ENCODE measurements around the gene TPT1.

- no peak for TF ChIP-seq CTCF (IDR thresholded peaks at IDR 0.05)
- TF ChIP-seq JUNB (IDR thresholded peaks at IDR 0.05) = no peak
- no peak for TF ChIP-seq FOSL2 (IDR thresholded peaks at IDR 0.05)
- TF ChIP-seq FOSL2 (CRISPR knock-in tag; IDR thresholded peaks at IDR 0.05) = no peak
Observed at GRCh38 chr13:45368571-45368970, 27.6 kb upstream of the TPT1 start.

Data from A549 (cell line).